HG02678 (cell line): ENCODE results near the gene AMOTL2.

Experiments
- ATAC-seq: cut with Tn5 transposase; IDR thresholded peaks from one replicate; pipeline ENCODE4 v1.9.1; 2021; ENCODE audit warnings: mild to moderate bottlenecking, moderate library complexity; ENCODE audit not compliant: unreplicated experiment

The AMOTL2 gene

GRCh38 chr3:134380249-134380648, 6.0 kb upstream of the AMOTL2 start:
- no peak for ATAC-seq

DNA sequence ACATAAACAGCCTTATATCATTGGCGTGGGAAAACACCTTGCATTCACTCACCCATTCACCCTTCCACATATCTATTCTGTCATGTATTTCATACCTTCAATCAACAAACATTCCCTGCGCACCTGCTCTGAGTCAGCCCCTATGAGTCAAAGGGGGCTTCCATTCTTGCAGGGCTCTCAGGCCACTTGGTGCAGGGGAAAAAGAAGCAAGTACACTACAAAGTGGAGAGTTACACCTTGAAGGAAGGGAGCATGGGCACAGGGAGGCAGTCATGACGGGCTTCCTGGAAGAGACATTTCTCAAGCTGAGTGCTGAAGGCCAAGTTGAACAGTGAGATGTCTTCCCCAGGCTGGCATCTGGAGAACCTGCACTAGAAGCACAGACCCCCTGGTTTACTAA, 4.6 kb upstream of the AMOTL2 start:
- ATAC-seq: no peak

- ATAC-seq: no peak
These were observed 4.1 kb upstream of the AMOTL2 start for GRCh38 chr3:134378384-134378783.

- ATAC-seq: no peak
These were observed 3.6 kb upstream of the AMOTL2 start for GRCh38 chr3:134377896-134378295.

DNA sequence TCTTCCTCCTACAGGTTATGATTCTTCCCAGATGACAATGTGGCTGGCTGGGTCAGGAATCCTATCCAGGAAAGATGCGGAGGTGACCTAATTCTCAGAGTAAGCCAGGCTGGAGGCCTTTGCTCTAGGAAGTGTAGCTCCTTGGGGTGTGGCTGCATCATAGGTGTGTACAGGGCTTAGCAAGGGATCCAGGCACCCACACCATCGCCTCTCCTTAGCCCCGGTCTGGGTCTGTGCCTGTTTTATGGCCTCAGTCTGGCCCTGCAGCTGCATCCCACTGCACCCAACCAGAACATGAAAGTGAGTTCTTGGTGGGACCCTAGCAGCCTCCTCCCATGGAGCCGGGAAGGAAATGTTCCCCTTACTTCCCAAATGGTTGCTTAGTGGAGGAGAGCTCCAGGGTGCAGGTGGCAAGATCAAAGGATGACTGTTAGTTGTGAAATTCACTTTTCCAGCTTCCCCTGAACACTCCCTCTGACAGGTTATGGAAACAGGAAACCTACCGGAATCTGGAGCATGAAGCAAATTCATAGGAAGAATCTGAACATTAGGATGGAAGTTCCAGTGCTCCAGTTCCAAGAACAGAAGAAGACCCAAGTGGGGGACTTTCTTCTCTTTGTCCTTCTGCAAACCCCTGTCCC, 2.7 kb upstream of the AMOTL2 start:
- ATAC-seq: no peak

GRCh38 chr3:134376385-134376765, 2.1 kb upstream of the AMOTL2 start:
- no peak for ATAC-seq

DNA sequence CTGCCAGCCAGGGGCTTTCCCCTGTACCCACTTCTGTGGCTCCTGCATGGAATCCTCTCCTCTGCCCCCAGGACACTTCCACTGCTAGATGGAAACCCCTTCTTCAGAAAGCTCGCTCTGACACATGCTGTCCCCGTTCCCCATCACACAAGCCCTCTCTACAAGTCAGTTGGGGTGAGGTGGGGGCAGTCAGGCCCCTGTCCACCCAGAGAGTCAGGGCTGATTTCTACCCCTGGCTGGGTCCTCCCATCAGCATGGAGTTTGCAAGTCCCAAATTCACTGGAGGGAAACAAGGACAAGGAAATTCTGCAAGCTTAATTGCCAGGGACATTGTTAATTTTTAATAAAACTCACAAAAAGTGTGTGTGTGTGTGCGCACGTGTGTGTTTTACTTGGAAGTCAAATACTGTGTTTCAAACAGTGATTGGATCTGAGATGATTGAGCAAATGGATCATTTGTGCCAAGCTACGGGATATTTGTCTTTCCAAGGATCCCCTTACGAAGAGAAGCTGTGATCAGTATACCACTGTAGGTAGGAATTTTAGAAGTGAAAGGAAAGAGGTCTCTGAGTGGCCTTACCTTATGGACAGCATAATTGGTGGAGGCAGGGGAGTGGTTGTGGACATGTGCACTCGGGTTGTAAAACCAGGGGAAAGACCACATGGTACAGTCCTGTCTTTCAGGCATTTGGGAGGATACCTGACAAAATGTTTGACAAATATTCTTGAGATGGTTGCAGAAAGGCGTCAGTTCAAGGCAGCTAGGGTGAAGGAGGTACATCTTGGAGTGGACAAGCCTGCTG, 1.5 kb upstream of the AMOTL2 start:
- ATAC-seq: no peak

GRCh38 chr3:134374791-134375581, 739 bp upstream of the AMOTL2 start:
- ATAC-seq: no peak

DNA sequence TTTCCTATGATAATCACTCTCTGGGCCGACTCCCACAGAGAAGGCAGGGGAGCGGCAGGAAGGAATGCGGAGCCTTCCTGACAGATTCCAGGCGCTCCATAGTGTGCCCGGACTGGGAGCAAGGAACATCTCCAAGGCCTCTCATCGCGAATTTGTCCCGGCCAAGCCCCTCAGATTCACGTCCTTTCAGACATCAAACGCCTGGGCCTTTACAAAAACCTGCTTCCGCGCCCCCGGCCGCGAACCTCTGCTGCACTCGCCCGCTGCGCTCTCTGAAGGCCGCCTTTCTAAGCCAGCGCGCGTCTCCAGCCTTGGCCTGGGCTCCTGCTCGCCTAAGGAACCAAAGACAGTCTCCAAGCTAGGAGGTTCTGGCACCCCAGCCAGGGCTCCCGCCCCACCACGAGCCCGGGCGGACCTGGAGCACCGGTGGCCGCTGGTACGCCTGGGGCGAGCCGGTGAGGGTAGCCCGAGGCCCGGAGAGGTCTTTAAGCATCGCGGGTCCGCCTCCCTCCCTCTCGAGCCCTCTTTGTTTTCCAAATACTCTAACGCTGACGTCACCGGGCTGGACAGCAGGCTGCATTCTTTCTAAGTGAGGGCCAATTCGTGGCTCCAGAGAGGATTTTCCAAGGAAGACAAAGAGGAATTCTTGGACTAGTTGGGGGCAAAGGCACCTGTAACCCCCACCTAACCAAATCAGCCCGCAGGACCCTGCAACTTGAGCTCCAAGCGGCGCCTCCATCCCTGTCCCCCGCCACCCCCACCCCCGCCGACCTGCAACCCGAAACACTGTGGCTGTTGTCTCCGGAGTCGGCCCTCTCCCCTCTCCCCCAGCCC, 759 bp downstream of the AMOTL2 start:
- ATAC-seq: no peak

- ATAC-seq: no peak
These were observed 1.6 kb downstream of the AMOTL2 start for GRCh38 chr3:134372396-134373270.

DNA sequence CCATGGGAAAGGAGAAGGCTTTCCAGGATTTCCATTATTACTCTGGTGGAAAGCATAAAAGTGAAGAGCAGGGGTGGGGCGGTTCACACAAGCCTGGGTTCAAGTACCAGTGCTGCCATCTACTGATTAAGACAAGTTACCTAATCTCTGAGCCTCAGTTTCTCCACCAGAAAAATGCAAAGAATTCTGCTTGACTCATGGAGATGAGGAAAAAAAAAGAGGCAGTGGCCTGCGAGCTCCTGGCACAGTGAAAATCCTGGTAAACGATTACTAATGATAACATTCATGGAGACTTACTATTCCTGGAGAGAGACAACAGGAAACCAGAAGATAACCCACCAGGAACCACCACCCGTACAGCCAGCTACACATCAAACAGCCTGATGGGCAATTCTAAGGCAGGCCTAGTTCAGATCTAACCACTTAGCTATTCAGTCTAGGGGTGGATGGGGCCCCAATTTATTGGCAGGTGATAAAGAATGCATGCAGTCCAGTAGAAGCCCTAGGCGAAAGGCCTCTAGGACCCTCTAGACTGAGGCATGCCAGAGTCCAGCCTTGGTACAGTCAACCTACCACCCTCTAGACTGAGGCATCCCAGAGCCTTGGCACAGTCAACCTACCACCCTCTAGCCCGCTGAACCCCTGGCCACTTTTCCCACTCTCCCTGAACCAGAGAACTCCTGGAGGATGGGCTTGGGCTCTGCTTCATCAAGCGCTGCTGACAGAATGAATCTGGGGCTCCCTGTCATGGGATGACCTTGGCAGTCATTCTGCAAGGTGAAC, 2.5 kb downstream of the AMOTL2 start:
- no peak for ATAC-seq

DNA sequence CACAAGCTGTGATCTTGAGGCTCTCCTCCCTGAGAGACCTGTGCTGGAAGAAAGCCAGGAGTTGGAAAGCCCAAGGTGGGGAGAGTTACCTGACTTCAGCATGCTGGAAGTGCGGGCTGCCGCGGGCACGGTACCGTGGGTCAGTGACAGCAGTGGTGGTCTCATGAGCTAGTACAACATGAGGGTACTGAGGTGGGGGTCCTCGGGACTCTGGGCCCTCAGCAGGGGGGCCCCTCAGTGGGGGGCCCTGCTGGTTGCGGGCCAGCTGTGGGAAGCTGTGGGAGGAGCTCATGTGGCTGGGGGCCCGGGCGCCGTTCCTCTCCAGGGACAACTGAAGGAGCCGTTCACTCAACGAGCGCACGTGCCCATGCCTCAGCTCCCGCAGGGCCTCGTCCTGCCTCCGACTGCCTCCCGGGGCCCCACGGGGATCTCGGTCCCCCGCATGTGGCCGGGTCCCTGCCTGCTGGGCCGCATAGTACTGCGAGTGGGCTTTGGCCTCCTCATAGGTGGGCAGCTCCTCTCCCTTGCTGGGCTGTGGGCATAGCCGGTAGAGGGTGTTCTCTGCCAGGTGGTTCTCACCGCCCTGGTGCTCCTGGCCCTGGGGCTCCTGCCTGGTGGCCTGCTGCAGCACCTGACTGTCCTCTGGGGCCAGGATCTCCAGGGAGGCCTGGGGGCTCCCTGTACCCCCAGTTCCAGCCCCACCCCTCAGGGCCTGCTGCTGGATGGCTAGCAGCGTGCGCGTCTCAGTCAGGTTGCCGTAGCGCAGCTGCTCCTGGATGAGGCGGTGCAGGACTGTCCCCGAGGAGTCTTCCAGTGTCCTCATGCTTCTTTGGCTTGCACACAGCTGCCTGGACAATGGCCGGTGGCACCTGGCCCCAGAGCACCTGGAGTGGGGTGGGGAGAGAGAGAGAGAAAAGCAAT, 3.4 kb downstream of the AMOTL2 start:
- ATAC-seq: no peak

- no peak for ATAC-seq
These were observed 4.2 kb downstream of the AMOTL2 start for GRCh38 chr3:134369861-134370596.

- no peak for ATAC-seq
These were observed 5.0 kb downstream of the AMOTL2 start for GRCh38 chr3:134369231-134369741.

DNA sequence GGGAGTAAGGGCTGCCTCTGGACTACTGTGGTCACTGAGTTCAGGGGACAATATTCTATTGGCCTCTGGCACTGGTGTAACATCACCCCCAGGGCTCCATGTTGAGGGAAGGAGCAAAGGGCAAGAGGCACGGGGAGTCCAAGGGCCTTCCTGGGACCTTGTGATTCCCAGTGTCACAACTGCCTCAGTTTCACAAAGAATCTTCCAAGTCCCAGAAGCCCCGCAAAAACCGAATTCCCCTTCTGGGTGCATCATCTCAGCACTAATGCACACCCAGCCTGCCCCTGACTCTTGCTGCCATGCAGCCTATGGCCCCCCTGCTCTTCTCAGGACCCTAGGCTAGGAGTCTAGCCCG, 5.5 kb downstream of the AMOTL2 start:
- no peak for ATAC-seq

DNA sequence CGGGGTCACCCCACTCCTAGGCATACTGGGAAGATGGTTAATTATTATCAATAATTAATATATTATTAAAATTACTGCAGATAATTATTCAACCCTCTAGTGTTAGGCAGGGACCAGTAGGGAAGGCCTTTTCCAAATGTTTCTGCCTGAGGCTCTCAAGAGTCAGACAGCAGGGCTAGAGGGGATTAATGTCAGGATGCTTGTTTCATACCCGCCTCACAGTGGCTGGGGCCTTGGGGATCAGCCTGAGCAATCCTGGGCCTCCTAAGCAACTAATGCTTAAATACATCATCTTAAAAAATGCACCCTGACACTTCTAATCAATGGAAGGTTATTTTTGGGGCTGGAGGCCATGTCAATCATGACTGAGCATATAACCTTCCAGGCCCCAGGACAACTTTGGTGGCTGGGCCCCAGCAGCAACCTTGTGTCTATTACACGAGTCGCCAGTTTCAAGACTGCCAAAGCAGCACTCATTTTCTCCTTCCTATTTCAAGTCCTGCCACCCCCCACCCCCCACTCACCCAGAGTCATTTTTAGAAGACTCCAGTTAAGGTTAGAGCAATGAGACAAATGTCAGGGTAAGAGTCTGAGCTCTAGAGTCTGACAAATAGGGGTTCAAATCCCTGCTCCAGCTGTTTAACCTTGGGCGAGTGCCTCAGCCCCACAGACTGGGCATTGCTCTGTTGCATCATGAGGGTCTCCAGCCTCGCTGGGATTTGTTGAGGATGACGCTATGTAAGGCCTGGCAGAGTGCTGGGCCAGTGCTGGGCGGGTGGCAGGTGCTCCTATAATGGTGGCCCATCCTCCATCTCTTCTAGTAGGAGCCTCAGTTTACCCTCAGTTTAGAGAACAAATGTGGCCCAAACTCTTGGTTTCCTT, 6.1 kb downstream of the AMOTL2 start:
- no peak for ATAC-seq
